SK-MEL-5 (cell line): ENCODE results near the gene CSRNP3. TPM values are rescaled to one million over a fixed set of nuclear protein-coding genes. Genes with fewer than 3 reads are reported as not detected.

Experiments used
- DNase-seq: peaks from one replicate; pipeline ENCODE4 v3.0.0-alpha.2; 2016; ENCODE audit warnings: low read depth, low spot score
- in situ Hi-C: cut with HindIII; loops from 2 replicates; pipeline ENCODE4 v1.10.0; 2016; ENCODE audit warnings: low sequenced_read_pairs, high pct_unique_total_duplicates, low pct_unique_long_range_greater_than_20kb
- polyA plus RNA-seq, 2 experiments: library from polyadenylated mRNA; depleted of rRNA; stranded (reverse); fragments of >200 nt; gene quantifications; 2 replicates each; pipeline ENCODE4 v1.2.3, GENCODE V29; 2015
- total RNA-seq: library from RNA; depleted of rRNA; stranded (reverse); fragments of >200 nt; shearing (Covaris generic); gene quantifications from 2 replicates; pipeline ENCODE4 v1.2.3, GENCODE V29; 2014; rRNA removed

Gene CSRNP3, protein sequence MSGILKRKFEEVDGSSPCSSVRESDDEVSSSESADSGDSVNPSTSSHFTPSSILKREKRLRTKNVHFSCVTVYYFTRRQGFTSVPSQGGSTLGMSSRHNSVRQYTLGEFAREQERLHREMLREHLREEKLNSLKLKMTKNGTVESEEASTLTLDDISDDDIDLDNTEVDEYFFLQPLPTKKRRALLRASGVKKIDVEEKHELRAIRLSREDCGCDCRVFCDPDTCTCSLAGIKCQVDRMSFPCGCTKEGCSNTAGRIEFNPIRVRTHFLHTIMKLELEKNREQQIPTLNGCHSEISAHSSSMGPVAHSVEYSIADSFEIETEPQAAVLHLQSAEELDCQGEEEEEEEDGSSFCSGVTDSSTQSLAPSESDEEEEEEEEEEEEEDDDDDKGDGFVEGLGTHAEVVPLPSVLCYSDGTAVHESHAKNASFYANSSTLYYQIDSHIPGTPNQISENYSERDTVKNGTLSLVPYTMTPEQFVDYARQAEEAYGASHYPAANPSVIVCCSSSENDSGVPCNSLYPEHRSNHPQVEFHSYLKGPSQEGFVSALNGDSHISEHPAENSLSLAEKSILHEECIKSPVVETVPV
- total RNA-seq, result 0.32 and 0.45 TPM in 2 replicates
- polyA plus RNA-seq (2015; cell fraction: cytosol; rRNA removed), result 0.04 and 0.06 TPM in 2 replicates
- polyA plus RNA-seq (2015; cell fraction: nucleus; rRNA removed), result 0.64 and 0.67 TPM in 2 replicates

DNA sequence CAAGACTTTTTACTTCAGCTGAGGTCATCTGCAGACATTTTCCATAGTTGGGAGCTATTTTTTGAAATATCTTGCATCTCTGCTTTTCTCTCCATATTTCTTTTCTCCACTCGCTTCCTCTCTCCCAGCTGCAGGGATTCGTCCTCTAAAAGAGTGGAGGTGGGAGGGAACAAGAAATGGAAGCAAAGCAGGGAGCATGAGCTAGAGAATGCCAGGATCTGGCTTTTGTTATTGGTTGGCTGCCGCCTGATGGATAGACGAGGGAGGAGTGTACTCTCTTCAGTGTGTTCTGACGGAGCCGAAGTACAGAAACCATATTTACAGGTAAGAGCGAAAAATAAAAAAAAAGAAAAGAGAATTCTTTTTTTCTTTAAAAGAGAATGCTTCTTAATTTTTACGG is at the start of gene CSRNP3:
Gene CSRNP3 (plus strand): TSS at position 282 of the 400 bp plus-strand sequence. CDS start 125,368 bp downstream, outside the sequence.
- in situ Hi-C loops, result no loop called here
- peak; percentile 80 for DNase-seq

DNA sequence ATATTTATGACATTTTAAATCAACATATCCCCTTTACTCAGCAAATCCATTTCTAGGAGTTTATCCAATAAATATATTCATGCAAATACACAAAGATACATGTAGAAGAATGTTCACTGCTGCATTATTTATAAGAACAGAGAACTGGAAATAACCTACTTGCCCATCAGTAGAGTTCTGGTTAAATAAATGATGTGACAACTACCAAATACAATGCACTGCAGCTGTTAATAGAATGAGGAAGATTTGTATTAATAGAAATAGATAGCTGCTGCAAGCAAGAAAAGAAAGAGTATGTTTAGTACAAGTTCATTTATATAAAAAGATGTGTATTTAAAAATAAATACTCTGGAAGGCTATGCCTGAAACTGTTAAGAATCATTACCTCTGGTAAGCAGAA is 49.3 kb upstream of the CSRNP3 start:
- in situ Hi-C loops, result no loop called here
- DNase-seq, result no peak

- in situ Hi-C loops, result no loop called here
- no peak for DNase-seq
These were observed 46.4 kb upstream of the CSRNP3 start for GRCh38 chr2:165423081-165423480.

DNA sequence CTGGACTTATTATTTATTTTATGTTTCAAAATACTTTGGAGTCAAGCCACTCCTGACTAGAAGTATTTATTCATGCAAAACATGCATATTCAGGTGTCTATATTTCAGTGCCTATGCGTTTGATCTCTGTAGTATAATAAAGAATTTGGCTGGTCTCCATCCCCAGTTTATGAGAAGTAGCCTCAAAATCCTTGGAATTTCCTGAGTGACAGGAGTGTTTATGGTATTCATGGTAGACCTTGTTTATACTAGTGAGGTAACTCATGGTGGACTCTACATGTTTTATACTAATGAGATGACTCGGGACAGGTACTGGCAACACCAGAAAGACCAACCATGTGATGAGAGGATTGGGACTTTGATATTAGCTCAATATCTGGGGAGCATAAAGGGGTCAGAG is 43.9 kb upstream of the CSRNP3 start:
- DNase-seq, result no peak
- in situ Hi-C loops, result no loop called here

DNA sequence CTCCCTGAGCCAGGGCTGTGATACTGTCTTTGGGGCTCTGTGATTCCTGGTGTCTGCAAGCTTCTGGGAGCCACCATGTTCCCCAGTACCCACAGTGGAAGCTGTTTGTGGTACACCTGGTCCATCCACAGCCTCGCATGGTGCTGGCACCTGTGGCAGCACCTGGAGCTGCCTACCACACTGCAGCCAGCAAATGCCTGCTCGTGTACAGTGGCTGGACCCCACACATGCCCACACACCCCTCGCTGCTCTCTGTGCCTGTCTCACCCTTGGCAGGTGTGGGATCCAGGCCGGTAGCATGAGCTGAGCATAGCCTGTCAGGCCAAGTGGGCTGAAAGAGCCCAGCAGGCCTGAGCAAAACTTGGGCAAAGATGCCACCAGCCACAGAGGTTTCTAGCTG is 41.8 kb upstream of the CSRNP3 start:
- in situ Hi-C loops, result no loop called here
- no peak for DNase-seq

- DNase-seq, result peak; percentile 8
- in situ Hi-C loops, result no loop called here
These were observed 40.6 kb upstream of the CSRNP3 start for GRCh38 chr2:165428926-165429325.

- DNase-seq, result no peak
- in situ Hi-C loops, result no loop called here
These were observed 38.5 kb upstream of the CSRNP3 start for GRCh38 chr2:165431014-165431413.

DNA sequence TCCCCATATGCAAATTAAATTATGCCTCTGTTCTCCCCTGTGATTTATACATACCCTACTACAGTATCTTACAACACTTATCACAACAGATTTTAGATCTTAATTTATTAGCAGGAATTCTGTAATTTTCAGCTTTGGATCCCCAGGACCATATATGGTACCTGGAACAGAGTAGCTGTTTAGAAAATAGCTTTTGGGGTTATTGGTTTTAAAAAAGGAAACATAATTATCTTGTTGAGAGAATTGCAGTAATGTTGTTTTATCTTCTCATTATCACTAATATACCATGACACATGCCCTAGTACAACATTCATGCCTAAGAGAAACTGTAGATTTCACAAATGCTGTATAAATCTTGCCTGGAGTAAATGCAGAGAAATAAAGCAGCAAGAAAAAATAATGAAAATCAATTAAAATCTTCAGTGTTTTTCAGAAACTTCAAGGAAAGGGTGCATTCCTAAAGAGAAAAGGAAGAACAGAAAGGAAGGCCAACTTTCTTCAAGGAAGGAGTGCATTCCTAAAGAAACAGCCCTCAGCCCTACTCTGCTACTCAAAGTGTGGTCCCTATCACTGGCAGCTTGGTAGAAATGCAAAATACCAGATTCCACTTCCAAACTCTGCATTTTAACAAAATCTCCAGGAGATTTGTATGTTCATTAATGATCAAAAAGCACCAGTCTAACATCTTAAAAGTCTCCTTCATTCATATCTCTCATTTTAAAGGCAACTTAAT is 37.1 kb upstream of the CSRNP3 start:
- in situ Hi-C loops, result no loop called here
- DNase-seq, result no peak

DNA sequence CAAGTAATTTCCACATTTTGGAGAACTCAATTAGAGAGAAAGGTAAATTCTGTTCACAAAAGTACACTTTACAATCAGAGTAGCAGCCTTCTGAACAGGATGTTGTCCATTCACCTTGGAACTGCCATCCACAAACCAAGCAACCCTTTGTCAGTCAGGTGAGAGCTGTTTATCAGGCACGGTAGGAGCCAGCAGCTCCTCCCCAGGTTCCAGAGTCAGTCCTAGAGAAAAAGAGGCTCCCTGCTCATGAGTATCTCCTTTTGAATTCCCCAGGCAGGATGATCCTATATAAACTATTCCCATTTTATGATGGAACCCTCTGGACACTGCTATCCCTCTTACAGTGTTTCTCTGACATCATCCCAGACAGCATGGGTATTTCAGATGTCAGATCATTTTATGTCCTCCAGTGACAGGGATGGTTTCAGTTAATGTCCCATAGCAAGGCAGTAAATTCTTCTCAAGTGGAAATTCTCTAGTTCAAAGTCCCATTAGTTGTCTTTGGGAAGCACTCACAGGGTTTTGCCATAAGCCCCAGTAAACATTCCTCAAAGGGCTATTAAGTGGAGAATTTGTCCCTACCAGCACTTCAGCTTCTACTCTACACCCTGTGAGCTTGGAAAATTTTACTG is 34.5 kb upstream of the CSRNP3 start:
- no peak for DNase-seq

GRCh38 chr2:165435611-165436010 is 33.9 kb upstream of the CSRNP3 start:
- no peak for DNase-seq
- in situ Hi-C loops, result no loop called here

More for the DNA sequence above, 34.5 kb upstream of the CSRNP3 start:
- in situ Hi-C loops, result no loop called here

- DNase-seq, result no peak
- in situ Hi-C loops, result no loop called here
These were observed 32.9 kb upstream of the CSRNP3 start for GRCh38 chr2:165436559-165436958.

GRCh38 chr2:165440367-165440766 is 29.1 kb upstream of the CSRNP3 start:
- peak; percentile 41 for DNase-seq
- in situ Hi-C loops, result no loop called here

GRCh38 chr2:165443511-165443910 is 26.0 kb upstream of the CSRNP3 start:
- in situ Hi-C loops, result no loop called here

GRCh38 chr2:165448406-165448805 is 21.1 kb upstream of the CSRNP3 start:
- in situ Hi-C loops, result no loop called here
- no peak for DNase-seq

More at GRCh38 chr2:165443511-165443910, 26.0 kb upstream of the CSRNP3 start:
- DNase-seq, result no peak

- in situ Hi-C loops, result no loop called here
- DNase-seq, result no peak
These were observed 19.3 kb upstream of the CSRNP3 start for GRCh38 chr2:165450156-165450555.

GRCh38 chr2:165452327-165452726 is 17.2 kb upstream of the CSRNP3 start:
- in situ Hi-C loops, result no loop called here
- no peak for DNase-seq

DNA sequence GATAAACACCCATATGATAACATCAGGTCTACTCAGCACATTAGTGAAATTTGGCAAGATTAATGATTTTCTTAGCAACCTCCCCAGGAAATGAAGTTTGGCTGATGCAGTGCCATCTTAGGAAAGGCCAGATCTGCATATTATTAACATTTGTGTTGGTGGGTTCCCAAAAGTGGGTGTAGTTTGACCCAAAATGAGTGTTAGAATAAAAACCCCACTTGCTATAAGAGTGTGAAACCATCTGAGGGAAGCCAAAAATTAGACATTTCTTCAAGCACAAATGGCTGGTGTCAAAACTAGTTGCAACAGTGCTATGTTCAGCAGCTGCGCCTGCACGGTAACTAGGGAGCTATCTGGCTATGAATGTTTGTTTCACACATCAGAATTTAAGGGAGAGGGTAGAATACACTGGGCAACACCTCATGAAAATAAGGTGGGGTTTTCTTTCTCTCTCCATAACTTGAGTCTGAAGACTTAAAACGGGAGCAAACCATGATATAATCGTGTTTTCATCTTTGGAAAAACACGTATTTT is 15.9 kb upstream of the CSRNP3 start:
- in situ Hi-C loops, result no loop called here
- DNase-seq, result no peak

DNA sequence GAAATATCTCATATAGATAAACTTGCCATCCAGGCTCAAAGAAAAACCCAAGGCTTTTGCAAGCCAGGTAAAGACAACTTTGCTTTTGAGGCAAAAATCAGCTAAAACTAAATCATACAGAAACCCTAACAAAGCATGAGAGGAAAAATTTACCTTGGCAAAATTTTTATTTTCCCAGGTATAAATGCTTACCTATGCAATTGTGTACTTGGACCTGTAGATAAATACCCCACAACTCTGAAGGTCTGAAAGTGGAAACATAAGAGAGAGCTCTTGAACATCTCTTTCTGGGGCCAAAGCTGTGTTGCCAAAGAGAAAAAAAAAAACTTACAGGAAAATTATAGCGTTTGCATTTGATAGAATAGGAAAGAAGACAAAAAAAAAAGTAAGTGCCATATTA is 14.6 kb upstream of the CSRNP3 start:
- in situ Hi-C loops, result no loop called here

More for the DNA sequence above, 14.6 kb upstream of the CSRNP3 start:
- DNase-seq, result no peak
